Measurements from ENCODE around the gene SC5D. TPM values are rescaled to one million over a fixed set of nuclear protein-coding genes. Genes with fewer than 3 reads are reported as not detected.

The SC5D gene
- total and polyA plus RNA-seq, 2 of the 8 experiments (the other 6 are each of a cell fraction or from before 2014, with no cell fraction given): 73.9 to 90.3 TPM

DNA sequence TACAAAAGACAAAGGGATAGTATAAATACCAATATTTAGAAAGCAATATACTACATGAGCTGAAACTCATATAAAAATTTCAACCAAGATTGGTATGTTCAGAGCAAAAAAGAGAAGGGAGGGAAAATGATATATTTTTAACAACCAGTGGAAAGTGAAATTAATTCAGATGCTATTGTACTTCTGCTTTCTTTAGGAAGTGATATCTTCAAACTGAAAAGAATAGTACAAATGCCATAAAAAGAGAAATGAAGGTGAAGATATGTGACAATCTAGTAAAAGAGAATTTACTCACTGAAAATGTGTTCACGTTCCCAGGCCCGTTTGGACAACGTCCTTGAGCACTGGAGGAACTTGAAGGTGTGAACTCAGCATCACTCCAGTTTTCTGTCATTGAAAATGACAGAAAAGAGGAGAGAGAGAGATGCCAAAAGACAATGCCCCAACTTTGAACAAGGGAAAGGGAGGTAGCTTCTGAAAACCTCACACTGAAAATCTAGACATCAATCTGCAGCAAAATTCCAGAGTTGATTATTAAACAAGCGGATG, 47.5 kb downstream of the SC5D start (continued):
- no peak for TF ChIP-seq RAD21 (IDR thresholded peaks at IDR 0.05 in 1 of 2, conservative IDR thresholded peaks at IDR 0.05 in 1 of 2; ENCODE audit: low read depth in 2 of 2, low read length in 2 of 2)
- no peak for TF ChIP-seq TEAD4 (IDR thresholded peaks at IDR 0.05; ENCODE audit: low read depth, low read length)

Data from H1 (cell line).